ENCODE data around the gene AFF3. TPM values are rescaled to one million over a fixed set of nuclear protein-coding genes. Genes with fewer than 3 reads are reported as not detected.

The AFF3 gene
- total and polyA plus RNA-seq, 4 donors: 0.48 to 5.3 (median 2.3) TPM

- Histone ChIP-seq H3K9ac (ENCODE audit: low read depth in 1 of 2, low read length in 2 of 2) (no peak overlapping the region), H3K36me3 (ENCODE audit: control insufficient read depth in 4 of 4, insufficient read depth in 3 of 4, low read depth in 1 of 4, low read length in 3 of 4) (no peaks in the 10 kb centered on the region), H3K4me3 (ENCODE audit: low read depth in 1 of 3, low read length in 3 of 3) (no peak overlapping the region), H3K27ac (ENCODE audit: low read depth in 1 of 2, low read length in 2 of 2) (no peak overlapping the region), H3K27me3 (ENCODE audit: control insufficient read depth in 4 of 4, insufficient read depth in 4 of 4, low read length in 3 of 4) (no peaks in the 10 kb centered on the region), H3K4me1 (ENCODE audit: control insufficient read depth in 4 of 4, insufficient read depth in 4 of 4, low read length in 3 of 4) (peaks cover 0 to 20% (median 6%) of the 10 kb centered on the region in 4 donors), H3K9me3 (ENCODE audit: control insufficient read depth in 4 of 4, low read length in 3 of 4) (no peaks in the 10 kb centered on the region)
- 95% methylated on average over 4 of the region's 4 CpGs for WGBS
- TF ChIP-seq YY1 (IDR thresholded peaks at IDR 0.05): no peak
- no peak for TF ChIP-seq CTCF (IDR thresholded peaks at IDR 0.05; ENCODE audit: low read depth, low read length, missing input control)
- no peak for TF ChIP-seq RXRA (IDR thresholded peaks at IDR 0.05)
- no peak for TF ChIP-seq SP1 (IDR thresholded peaks at IDR 0.05)
- no peak for TF ChIP-seq GABPA (IDR thresholded peaks at IDR 0.05 in 1 of 2, conservative IDR thresholded peaks at IDR 0.05 in 1 of 2)
- no peak for TF ChIP-seq HNF4A (conservative IDR thresholded peaks at IDR 0.05)
- TF ChIP-seq TAF1 (conservative IDR thresholded peaks at IDR 0.05): no peak
- no peak for TF ChIP-seq ATF3 (IDR thresholded peaks at IDR 0.05)
- TF ChIP-seq FOXA2 (IDR thresholded peaks at IDR 0.05): no peak
- DNase-seq (ENCODE audit: low spot score): no peak
Measured at GRCh38 chr2:99944019-99944418, 198.4 kb downstream of the AFF3 start.

- no peaks in the 10 kb centered on the region for H3K36me3 ChIP-seq (ENCODE audit: control insufficient read depth in 4 of 4, insufficient read depth in 3 of 4, low read depth in 1 of 4, low read length in 3 of 4)
- TF ChIP-seq YY1 (IDR thresholded peaks at IDR 0.05) (no peak), RXRA (IDR thresholded peaks at IDR 0.05) (no peak), FOXA2 (IDR thresholded peaks at IDR 0.05) (no peak), NR2F2 (IDR thresholded peaks at IDR 0.05) (no peak), HNF4A (conservative IDR thresholded peaks at IDR 0.05) (peak; percentile 53 to 54), ZBTB33 (IDR thresholded peaks at IDR 0.05) (no peak), ATF3 (IDR thresholded peaks at IDR 0.05) (no peak)
- WGBS: 83% methylated on average over 6 of the region's 6 CpGs
Measured at GRCh38 chr2:99942561-99943347, 199.6 kb downstream of the AFF3 start.

GRCh38 chr2:99940963-99941362 lies 201.4 kb downstream of the AFF3 start:
- DNase-seq (ENCODE audit: low spot score): peak; percentile 40
- H3K4me3 ChIP-seq (ENCODE audit: low read depth in 1 of 3, low read length in 3 of 3): peak overlapping the region in 2 of 3 donors; percentile 2 to 34
- peaks cover 0 to 23% (median 6%) of the 10 kb centered on the region in 4 donors for H3K4me1 ChIP-seq (ENCODE audit: control insufficient read depth in 4 of 4, insufficient read depth in 4 of 4, low read length in 3 of 4)
- 33% methylated on average over 7 of the region's 7 CpGs for WGBS
- no peaks in the 10 kb centered on the region for H3K9me3 ChIP-seq (ENCODE audit: control insufficient read depth in 4 of 4, low read length in 3 of 4)
- no peaks in the 10 kb centered on the region for H3K27me3 ChIP-seq (ENCODE audit: control insufficient read depth in 4 of 4, insufficient read depth in 4 of 4, low read length in 3 of 4)
- H3K27ac ChIP-seq (ENCODE audit: low read depth in 1 of 2, low read length in 2 of 2): peak overlapping the region; percentile 72 to 78
- TF ChIP-seq CTCF (IDR thresholded peaks at IDR 0.05; ENCODE audit: low read depth, low read length, missing input control): no peak
- TF ChIP-seq SP1 (IDR thresholded peaks at IDR 0.05): peak; percentile 17
- no peak for TF ChIP-seq FOXA2 (IDR thresholded peaks at IDR 0.05)
- peak in 1 of 2 donors; percentile 60 for TF ChIP-seq RAD21 (IDR thresholded peaks at IDR 0.05)
- peak; percentile 31 for TF ChIP-seq MAX (IDR thresholded peaks at IDR 0.05)
- TF ChIP-seq HNF4A (conservative IDR thresholded peaks at IDR 0.05): peak; percentile 27 to 36
- peak; percentile 22 to 59 for TF ChIP-seq RXRA (IDR thresholded peaks at IDR 0.05)
- TF ChIP-seq GABPA (IDR thresholded peaks at IDR 0.05 in 1 of 2, conservative IDR thresholded peaks at IDR 0.05 in 1 of 2): no peak
- TF ChIP-seq REST (IDR thresholded peaks at IDR 0.05): peak; percentile 30
- H3K9ac ChIP-seq (ENCODE audit: low read depth in 1 of 2, low read length in 2 of 2): peak overlapping the region in 1 of 2 donors; percentile 73
- no peaks in the 10 kb centered on the region for H3K36me3 ChIP-seq (ENCODE audit: control insufficient read depth in 4 of 4, insufficient read depth in 3 of 4, low read depth in 1 of 4, low read length in 3 of 4)

More at GRCh38 chr2:99942561-99943347, 199.6 kb downstream of the AFF3 start:
- peaks cover 0 to 23% (median 6%) of the 10 kb centered on the region in 4 donors for H3K4me1 ChIP-seq (ENCODE audit: control insufficient read depth in 4 of 4, insufficient read depth in 4 of 4, low read length in 3 of 4)
- H3K27me3 ChIP-seq (ENCODE audit: control insufficient read depth in 4 of 4, insufficient read depth in 4 of 4, low read length in 3 of 4): no peaks in the 10 kb centered on the region
- no peak overlapping the region for H3K4me3 ChIP-seq (ENCODE audit: low read depth in 1 of 3, low read length in 3 of 3)
- no peaks in the 10 kb centered on the region for H3K9me3 ChIP-seq (ENCODE audit: control insufficient read depth in 4 of 4, low read length in 3 of 4)
- no peak for DNase-seq (ENCODE audit: low spot score)
- no peak overlapping the region for H3K27ac ChIP-seq (ENCODE audit: low read depth in 1 of 2, low read length in 2 of 2)
- no peak overlapping the region for H3K9ac ChIP-seq (ENCODE audit: low read depth in 1 of 2, low read length in 2 of 2)

All from liver (tissue), 9 donors.